GM12878 (cell line): ENCODE measurements around the gene XPNPEP3.

Experiments
- EP300 ChIP-seq, 2 experiments: fragments of 150-350 bp in 1 of 2; IDR thresholded peaks; 2 replicates each; pipeline ENCODE4 v1.6.1; 2011 to 2012; ENCODE audit warnings: low read depth in 2 of 2, low read length in 2 of 2, borderline replicate concordance in 1 of 2, improper control_type of control experiment in 1 of 2, inconsistent platforms in 1 of 2; ENCODE audit not compliant: control insufficient read depth in 1 of 2
- NFIC ChIP-seq: IDR thresholded peaks from 2 replicates; pipeline ENCODE4 v1.6.1; 2012; ENCODE audit warnings: low read depth, mild to moderate bottlenecking, inconsistent platforms, low read length, moderate library complexity
- TF ChIP-seq, protein P1 (sequence below): IDR thresholded peaks from 2 replicates; pipeline ENCODE4 v1.6.1; 2011; ENCODE audit warnings: low read depth, low read length, improper control_type of control experiment, borderline replicate concordance
- TF ChIP-seq, protein P2 (sequence below), 3 experiments: IDR thresholded peaks in 2 of 3; conservative IDR thresholded peaks in 1 of 3; 2 replicates each; pipeline ENCODE4 v1.5.1; 2011; ENCODE audit warnings: low read depth in 3 of 3, low read length in 3 of 3, mild to moderate bottlenecking in 3 of 3, control low read depth in 2 of 3, moderate library complexity in 2 of 3, inconsistent platforms in 1 of 3, mixed read lengths in 1 of 3; ENCODE audit not compliant: control insufficient read depth in 2 of 3, insufficient read depth in 1 of 3; ENCODE audit errors: extremely low read depth in 1 of 3

DNA sequence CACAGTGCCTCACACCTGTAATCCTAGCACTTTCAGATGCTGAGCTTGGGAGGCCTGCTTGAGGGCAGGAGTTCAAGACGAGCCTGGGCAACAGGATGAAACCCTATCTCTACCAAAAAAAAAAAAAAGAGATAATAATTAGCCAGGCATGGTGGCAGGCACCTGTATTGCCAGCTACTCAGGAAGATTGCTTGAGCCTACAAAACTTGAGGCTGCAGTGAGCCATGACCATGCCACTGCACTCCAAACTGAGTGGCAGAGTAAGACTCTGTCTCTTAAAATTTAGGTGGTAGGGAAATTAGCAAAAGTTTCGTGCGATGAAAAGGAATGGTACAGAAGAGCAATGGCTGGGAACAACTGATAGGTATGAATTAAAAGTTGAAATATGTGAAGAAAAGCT lies 18.5 kb upstream of the XPNPEP3 start:
- TF ChIP-seq, protein P1, sequence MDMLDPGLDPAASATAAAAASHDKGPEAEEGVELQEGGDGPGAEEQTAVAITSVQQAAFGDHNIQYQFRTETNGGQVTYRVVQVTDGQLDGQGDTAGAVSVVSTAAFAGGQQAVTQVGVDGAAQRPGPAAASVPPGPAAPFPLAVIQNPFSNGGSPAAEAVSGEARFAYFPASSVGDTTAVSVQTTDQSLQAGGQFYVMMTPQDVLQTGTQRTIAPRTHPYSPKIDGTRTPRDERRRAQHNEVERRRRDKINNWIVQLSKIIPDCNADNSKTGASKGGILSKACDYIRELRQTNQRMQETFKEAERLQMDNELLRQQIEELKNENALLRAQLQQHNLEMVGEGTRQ, result no peak
- TF ChIP-seq, protein P2, sequence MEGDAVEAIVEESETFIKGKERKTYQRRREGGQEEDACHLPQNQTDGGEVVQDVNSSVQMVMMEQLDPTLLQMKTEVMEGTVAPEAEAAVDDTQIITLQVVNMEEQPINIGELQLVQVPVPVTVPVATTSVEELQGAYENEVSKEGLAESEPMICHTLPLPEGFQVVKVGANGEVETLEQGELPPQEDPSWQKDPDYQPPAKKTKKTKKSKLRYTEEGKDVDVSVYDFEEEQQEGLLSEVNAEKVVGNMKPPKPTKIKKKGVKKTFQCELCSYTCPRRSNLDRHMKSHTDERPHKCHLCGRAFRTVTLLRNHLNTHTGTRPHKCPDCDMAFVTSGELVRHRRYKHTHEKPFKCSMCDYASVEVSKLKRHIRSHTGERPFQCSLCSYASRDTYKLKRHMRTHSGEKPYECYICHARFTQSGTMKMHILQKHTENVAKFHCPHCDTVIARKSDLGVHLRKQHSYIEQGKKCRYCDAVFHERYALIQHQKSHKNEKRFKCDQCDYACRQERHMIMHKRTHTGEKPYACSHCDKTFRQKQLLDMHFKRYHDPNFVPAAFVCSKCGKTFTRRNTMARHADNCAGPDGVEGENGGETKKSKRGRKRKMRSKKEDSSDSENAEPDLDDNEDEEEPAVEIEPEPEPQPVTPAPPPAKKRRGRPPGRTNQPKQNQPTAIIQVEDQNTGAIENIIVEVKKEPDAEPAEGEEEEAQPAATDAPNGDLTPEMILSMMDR (IDR thresholded peaks at IDR 0.05 in 2 of 3, conservative IDR thresholded peaks at IDR 0.05 in 1 of 3; ENCODE audit: control insufficient read depth in 2 of 3, extremely low read depth in 1 of 3, insufficient read depth in 1 of 3, low read depth in 3 of 3, low read length in 3 of 3), result no peak
- no peak for TF ChIP-seq EP300 (IDR thresholded peaks at IDR 0.05; ENCODE audit: borderline replicate concordance in 1 of 2, control insufficient read depth in 1 of 2, low read depth in 2 of 2, low read length in 2 of 2)
- no peak for TF ChIP-seq NFIC
